HUDEP-2 (cell line): ENCODE measurements around the gene ATP13A3.

Source experiments
- DNase-seq, 76 experiments: peaks; one replicate each; lab custom pipeline; 2025; ENCODE audit not compliant: unreplicated experiment in 76 of 76; lab: John Stamatoyannopoulos, UW

Gene ATP13A3

DNA sequence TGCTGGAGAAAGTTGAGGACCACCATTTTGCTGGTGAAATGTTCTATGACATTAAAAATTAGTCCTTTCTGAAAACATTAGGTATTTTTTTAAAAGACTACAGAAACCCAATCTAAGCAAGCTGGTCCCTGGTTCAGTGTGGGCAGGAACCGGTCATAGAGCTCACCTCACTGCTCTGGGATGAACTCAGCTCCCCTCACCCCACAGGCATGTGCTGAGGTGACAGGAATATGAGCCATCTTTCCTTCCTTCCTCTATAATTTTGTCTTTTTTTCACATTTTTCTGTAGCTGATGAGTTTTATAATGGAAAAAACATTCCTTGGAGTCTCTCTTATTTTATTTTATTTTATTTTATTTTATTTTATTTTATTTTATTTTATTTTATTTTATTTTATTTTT, 109.1 kb downstream of the ATP13A3 start:
- DNase-seq, result no peak

DNA sequence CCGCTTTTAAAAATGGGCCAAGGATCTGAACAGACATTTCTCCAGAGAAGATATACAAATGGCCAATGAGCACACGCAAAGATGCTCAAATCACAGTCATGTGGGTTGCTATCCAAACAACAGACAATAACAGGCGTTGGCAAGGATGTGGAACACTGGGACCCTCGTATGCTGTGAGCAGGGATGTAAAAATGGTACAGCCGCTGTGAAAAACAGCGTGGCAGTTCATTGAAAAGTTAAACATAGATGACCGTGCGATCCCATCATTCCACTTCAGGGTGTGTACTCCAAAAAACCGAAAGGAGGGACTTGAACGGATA, 110.6 kb downstream of the ATP13A3 start:
- no peak for DNase-seq

DNA sequence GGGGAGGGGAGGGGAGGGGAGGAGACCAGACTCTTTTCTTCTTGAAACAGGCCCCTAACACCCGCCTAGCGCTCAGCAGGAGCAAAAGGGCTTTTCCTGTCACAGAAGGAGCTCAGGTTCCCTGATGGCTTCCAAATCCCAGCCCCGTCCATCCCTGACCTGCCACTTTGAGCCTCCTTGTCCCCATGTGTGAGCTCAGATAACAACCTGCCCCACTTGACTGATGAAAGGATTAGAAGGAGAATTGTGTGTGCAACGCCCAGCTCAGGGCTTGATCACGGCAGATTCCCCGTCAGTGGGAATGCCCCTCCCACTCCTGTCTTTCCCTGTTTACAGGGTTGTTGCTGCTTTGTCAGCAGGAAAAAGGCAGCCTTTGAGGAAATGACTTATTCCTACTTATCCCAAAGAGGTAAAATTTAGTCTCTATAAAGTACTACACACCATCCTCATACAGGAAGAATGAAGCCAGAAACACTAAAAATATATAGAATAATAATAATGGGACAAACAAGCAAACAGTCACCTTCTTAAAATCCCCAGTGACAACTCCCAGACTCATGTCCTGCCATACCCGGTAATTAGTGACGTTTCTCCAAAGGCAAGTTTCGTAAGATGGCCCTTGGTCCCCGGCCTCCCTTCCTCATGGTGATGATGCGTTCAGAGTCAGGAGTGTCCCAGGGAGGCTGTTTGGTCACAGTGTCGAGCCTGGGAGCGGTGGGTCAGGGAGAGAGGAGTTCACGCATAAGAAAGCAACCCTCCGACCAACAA, 111.1 kb downstream of the ATP13A3 start:
- no peak for DNase-seq

DNA sequence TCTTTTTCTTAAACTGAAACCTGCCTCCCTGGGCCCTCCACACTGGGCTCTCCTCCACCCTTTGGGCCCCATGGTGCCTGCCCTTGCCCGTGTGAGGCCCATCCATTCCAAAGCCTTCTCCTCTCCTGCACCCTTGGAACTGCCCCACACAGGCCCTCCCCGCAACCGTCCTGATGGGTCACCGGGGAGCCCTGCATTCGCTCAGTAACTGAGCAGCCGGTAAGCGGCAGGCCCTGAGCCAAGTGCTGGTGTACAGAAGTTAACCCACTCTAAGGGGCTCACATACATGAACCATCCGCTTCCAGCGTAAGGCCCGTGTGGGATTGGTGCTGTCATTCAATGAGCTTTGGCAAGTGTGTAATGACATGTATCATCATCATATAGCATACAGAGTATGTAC, 111.9 kb downstream of the ATP13A3 start:
- no peak for DNase-seq

DNA sequence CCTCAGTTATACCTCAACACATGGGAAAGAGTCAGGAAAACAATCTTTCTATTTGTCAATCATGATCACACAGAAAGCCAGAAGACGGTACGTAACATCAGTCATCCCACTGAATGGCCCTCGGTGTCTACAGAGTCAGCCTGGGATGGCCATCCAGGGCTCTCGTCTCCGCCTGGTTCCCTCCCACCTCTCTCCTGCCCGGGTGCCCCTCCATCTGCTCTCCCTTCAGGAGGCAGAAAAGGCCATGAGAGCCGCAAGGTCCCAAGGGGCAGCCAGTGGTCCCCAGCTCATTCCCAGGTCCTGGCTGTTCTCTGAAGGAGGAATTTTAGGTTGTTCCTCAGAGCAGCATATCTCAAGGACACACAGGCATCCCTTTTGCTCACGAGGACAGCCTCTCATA, 112.9 kb downstream of the ATP13A3 start:
- DNase-seq, result no peak

DNA sequence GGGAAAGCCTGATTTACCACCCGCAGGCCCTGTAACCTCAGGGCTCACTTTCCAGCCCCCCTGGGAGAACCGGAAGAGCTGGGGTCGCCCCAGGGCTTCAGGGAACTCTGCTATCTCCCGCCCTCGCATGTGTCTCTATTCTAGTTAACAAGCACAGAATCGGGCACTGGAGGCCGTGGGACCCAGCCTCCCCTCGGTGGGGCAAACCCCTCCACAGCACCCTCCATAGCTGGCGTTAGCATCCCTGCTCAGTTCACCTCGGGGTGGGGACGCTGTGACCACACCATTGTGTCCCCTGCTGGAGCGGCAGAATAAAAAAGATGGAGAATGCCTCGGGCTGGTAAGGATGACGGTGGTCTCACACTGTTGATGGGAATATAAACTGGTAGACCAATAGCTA, 113.8 kb downstream of the ATP13A3 start:
- no peak for DNase-seq

DNA sequence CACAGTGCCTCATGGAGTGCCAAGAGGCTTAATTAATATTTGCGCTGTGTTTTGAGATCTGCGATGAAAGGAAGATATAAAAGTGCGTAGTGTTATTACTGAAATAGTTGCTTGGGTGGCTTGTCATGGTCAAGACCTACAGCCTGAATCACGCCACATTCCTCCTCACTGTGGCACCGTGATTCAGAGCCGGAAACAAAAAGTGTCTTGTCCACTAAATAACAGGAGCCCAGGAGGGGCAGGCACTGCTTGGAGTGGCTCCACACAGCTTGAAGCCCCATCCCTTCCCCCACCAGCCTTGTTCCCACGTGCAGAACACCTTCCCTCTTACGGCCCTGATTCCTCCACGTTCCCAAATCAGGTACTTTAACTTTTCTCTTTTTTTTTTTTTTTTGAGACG, 116.0 kb downstream of the ATP13A3 start:
- DNase-seq, result no peak

DNA sequence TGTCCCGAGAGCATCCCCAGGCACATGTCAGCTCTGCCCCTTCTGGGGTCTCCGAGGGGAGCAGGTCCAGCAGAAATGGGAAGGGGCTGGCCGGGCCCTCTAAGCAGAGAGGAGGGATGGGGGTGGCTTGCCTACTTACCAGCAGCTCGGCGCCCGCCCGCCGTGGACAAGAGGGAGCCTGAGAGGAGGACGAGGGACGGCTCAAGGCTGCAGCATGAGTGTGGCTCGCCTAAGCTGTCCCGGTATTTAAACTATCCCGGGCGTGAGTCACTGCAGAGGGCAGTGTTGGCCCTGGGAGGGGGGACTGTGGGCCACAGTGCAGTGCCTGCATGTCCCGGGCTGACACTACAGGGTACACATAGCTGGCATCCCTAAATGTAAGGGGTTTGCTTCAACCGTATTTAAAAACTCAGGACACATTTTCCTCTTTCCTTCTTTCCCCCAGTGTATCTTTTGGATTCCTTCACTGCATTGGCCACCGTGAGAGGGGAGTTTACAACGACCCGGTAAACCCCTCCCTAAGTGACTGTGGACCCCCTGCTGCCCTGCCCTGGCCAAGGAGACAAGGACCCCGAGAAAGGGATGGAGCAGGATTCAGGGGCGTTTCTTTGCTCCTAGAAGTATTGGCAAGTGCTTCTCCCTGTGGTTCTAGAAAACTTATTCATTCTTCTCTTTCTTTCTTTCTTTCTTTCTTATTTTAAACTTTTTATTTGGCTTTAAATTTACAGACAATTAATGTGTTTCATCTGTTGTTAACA, 117.1 kb downstream of the ATP13A3 start, which contains the start of gene LRRC15:
Gene LRRC15, minus strand, starts transcription at position 222 of the 758 bp plus-strand sequence. CDS start 8,700 bp downstream, outside the sequence.
- DNase-seq, result peak in 1 of 76 experiments; percentile 6

DNA sequence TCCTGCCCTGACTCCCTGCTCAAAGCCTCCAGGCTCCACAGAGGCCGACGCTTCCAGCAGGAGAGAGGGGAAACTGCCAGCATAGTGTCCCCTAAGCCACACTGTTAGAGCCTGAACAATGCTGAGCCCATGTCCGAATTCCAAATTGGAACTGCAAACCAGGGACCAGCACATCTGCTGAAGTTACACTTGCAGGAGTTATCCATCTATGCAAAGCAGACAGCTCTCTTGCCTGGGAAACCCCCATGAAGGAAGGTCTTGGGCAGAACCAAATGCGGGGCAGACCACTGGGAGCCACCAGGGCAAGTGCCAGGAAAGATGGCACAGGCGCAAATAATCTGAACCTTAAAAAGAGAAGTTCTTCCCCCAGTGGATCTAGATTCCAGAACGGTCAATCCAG, 117.9 kb downstream of the ATP13A3 start:
- DNase-seq, result no peak

DNA sequence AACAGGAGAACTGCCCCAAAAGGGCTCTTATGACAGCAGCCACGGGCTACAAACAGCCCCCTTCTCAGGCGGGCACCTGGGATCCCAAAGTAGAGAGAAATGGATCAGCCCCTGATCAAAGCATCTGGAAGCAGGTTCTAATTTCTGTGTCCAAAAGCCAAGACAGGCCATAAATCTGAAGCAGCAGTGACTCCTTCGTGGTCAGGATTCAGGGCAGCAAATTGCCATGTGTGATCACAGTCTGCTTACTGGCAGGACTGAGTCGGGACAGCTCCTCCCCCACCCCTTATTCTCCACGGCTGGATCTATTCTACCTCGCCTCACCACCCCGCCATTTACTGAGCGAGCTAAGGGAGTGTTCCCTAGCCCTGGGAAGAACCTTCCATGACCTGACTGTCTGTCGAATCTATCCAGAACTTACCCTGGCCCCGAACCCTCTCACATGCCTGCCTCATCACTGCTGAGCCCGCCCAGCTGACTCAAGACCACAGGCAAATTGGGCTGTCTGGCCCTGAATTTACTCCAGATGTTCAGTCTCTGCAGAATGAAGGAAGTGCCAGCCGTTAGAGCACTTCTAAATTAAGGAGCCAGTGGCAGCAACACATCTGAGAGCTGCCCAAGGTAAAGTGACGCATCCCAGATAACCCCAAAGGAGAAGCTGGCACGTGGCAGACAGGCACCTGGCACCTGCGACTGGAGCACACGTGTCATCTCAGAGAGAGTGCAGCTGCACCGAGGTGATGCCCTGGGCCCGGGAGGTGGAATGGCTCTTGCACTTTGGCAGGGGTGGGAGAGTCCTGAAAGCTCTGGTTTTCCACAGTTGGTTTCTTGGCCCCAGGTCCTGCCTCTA, 118.6 kb downstream of the ATP13A3 start:
- no peak for DNase-seq

DNA sequence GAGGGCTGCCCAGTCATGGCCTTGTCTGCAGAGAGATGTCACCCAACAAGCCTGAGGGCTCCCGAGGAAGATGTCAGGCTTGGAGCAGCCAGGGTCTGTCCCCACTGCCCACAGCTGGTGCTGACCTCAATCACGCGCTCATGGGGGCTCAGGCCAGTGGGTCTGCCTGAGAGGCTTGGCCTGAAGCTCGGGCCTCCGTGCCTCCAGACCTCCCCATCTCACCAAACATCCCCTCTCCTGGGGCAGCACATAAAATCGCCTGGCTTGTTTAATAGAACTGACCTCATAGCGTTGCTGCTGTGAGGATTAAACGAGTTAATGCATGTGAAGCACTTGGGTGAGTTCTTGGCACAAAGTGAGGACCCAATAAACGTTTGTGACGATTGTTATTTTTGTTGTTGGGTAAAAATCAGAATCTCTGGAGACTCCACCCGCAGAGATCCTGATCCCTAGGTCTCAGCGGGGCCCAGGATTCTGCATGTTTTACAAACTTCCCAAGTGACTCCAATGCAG, 120.8 kb downstream of the ATP13A3 start:
- no peak for DNase-seq

DNA sequence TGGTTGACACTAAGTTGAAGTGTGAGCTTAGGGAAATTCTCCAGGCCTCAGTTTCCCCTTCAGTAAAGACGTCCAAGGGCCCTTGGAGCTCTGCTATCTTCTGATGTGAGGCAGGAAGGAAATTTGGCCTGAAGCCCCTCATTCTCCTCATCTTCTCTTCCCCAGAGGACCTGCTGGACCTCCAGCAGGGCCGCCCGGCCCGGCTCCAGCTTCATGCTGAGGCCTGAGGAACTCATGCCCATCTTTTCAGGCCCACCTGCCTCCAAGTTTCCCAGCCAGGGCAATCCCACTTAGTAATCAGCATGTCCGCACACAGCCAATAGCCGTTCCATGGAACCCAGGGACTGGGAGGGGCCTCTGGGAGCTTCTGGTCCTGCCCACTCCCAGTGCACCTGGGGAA, 121.3 kb downstream of the ATP13A3 start:
- DNase-seq, result no peak

DNA sequence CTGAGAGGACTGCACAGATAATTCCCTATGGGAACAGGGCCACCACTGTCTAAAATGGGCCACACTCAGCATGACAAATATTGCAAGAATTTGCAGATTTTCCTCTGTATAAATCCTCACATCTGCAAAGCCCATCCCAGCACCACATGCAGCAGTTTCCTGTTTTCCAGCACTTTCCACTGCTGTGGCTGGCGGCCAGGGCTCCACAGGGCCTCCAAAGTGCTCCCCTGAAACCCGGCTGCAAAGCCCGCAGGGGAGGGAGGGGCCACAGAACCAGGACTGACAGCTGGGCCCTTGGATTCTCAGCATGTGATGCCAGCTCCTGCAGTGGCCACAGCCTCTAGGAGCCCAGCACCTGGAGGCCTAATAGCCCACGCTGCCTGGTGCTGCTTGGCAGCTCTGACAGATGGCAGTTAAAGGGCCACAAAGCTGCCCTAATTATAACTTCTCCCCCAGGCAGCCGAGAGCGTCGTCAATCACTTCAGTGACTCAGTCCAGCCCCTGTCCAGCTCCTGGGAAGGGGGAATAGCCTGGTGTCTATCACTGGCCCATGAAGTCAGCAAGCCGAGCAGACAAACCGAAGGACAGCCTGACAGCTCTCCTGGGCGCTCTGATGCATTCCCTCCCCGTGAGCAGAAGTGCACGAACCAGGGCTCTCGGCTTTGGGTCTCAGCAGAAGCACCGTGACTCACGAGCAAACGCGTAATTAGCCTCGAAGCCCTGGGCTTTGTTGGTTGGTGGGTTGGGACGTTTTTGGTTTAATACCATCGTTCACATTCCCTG, 122.0 kb downstream of the ATP13A3 start:
- DNase-seq, result no peak

DNA sequence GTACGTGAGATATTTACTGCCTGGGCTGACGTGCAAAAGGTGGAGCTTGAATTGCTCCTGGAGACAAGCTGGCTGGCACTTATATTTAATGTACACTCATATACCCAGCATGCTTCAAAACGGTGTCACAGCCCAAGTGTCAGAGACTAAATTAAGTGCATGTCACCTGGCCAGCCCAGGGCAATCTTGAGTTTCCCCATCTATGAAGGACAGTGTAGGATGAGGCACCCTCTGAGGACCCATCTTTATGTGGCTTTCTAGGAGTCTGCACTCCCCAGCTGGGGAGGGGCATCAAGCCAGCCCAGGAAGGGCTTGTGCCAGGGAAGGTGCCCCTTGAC, 122.5 kb downstream of the ATP13A3 start:
- DNase-seq, result no peak

DNA sequence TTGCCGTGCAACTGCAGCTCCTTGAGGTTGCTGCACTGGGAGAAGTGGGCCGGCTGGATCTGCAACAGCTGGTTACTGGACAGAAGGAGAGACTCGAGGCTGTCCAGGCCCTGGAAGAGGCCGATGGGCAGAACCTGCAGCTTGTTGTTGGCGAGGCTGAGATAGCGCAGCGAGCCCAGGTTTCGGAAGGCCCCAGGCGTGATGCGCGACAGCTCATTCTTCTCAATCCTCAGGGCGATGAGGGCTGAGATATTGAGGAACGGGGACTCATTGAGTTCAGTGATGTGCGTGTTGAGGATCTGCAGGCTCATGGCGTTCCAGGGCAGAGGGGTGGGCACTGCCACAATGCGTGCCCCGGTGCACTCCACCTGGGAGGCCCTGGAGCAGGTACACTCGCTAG, 126.2 kb downstream of the ATP13A3 start:
- DNase-seq, result no peak

DNA sequence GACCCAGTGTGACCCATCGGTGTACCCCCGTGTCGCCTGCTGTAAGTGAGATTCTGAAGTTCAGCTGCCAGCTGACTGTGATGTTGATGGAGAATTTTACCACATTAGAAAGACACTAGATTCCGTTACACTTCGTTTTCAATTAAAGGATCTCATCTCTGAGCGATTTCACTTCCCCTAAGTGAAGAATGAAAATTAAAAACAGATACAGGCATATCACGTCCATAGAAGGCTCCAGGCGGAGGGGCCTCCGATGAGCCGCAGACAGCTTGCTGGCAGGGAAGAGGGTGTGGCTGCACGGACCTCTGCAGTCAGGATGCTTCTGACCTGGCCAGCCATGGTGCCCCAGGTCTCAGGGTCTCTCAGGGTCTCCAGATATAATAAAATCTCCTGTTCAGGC, 129.1 kb downstream of the ATP13A3 start:
- DNase-seq, result no peak

DNA sequence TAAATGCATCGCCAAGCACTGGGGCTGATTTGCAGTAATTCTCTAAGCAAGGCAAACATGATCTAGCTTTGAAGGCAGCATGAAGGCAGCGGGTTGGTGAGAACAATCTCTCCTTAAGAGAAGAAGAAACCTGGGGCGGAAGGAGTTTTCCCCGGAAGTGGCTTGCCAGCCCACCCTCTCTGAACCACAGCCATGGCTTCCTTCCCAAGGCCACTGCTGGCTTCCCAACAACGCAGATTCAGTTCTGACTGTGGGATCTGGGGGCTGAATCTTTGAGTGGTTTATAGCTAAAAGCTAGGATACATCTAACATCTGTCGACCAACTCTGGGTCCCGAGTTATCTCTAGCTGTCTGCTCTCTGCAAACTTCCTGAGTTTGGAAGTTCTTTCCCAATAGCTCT, 131.4 kb downstream of the ATP13A3 start:
- no peak for DNase-seq

DNA sequence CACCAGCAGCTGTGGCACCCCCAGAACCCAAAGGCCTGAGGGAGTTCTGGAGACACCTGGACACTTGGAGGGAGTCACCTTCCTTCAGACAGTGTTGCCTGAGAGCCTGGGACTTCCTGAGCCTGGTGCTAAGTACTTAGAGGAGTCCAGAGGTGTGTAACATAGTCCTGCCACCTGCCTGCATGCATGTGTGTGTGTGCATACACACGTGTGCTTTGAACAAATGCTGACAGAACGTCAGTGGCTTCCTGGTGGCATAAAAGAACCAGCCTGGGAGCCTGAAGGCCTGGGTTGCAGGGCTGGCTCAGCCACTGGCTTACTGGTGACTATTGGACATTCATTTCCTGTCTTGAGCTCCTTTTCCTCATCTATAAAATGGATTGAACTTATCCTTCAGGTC, 132.5 kb downstream of the ATP13A3 start:
- no peak for DNase-seq
